Cardiac fibroblast (primary cell): ENCODE data around the gene ANKHD1.
"Not testable (repeated sequence)": the region's sequence is repeated elsewhere in the genome, so short reads cannot be mapped to it uniquely, and the experiment has no call there.

Experiments
- DNase-seq, 2 donors: peaks; one replicate each; pipeline versions ENCODE4 v3.0.0 to v3.0.0-alpha.2; 2010; ENCODE audit warnings: low read depth in 2 of 2
- H3K4me3 ChIP-seq, 2 donors: replicated peaks in 1 of 2; 1 replicate in 1 of 2; 2 replicates in 1 of 2; pipeline ENCODE4 v1.5.1; 2011; ENCODE audit warnings: low read depth in 2 of 2, low read length in 2 of 2, mild to moderate bottlenecking in 2 of 2, moderate library complexity in 1 of 2
- CTCF ChIP-seq: IDR thresholded peaks from one replicate; pipeline ENCODE4 v1.5.1; 2011; ENCODE audit warnings: low read depth, mild to moderate bottlenecking, low read length, inconsistent platforms

The ANKHD1 gene

GRCh38 chr5:140408750-140409241 is 7.2 kb downstream of the ANKHD1 start:
- TF ChIP-seq CTCF = no peak
- no peak for DNase-seq
- no peak overlapping the region for H3K4me3 ChIP-seq

- no peak for DNase-seq
- no peak for TF ChIP-seq CTCF
- H3K4me3 ChIP-seq = no peak overlapping the region
These were observed 11.6 kb downstream of the ANKHD1 start for GRCh38 chr5:140413230-140413629.

- no peak for DNase-seq
- no peak overlapping the region for H3K4me3 ChIP-seq
- no peak for TF ChIP-seq CTCF
These were observed 15.6 kb downstream of the ANKHD1 start for GRCh38 chr5:140417235-140417634.

GRCh38 chr5:140418862-140419520 is 17.4 kb downstream of the ANKHD1 start:
- no peak overlapping the region for H3K4me3 ChIP-seq
- no peak for TF ChIP-seq CTCF
- no peak for DNase-seq

DNA sequence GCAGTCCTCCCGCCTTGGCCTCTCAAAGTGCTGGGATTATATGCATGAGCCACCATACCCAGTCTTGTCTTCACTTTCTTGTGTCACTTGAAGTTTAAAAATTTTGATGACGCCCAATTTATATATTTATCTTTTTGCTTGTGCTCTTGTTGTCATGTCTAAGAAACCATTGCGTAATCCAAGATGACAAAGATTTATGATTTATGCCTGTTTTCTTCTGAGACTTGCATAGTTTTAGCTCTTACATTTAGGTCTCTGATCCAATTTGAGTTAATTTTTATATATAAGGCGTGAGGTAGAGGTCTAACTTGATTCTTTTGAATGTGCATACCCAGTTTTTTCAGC is 18.6 kb downstream of the ANKHD1 start:
- no peak for TF ChIP-seq CTCF
- peak in 1 of 2 donors; percentile 37 for DNase-seq
- H3K4me3 ChIP-seq = no peak overlapping the region

DNA sequence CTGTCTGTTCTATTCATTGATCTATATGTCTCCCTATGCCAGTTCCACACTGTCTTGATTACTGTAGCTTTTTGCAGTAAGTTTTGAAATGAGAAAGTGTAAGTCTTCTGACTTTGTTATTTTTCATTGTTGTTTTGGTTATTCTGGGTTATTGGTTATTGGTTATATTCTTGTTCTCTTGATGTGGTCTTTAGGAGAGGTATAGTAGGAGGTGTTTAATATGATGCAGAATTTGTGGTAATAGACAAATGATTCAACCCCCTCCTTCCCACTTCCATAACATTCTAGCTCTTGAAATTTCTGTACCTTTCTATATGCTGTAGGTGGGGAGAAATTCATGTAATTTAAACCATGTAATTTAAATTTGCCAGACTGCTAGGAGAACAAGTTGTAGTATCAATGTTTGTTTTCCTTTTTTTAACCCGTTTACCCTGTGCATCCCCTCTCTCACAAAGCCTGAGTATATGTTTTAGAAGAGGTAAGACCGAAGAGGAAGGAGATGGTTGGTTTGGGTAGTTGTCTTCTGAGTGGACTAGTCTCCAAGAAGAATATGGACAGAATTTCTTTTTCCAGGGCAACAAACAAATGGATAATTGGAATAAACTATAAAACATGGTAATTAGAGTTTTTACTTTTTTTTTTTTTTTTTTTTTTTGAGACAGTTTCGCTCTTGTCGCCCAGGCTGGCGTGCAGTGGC is 19.2 kb downstream of the ANKHD1 start:
- no peak for TF ChIP-seq CTCF
- no peak overlapping the region for H3K4me3 ChIP-seq

DNA sequence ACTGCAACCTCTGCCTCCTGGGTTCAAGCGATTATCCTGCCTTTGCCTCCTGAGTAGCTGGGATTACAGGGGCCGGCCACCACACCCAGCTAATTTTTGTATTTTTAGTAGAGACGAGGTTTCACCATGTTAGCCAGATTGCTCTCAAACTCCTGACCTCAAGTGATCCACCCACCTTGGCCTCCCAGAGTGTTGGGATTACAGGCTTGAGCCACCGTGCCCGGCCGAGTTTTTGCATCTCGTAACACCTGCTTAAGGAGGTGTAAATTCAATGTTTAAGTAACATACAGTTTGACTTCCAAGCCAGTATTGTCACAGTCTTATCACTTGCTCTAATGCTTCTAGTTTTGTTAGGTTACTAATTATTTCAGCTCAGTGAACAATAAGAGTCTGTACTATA is 19.7 kb downstream of the ANKHD1 start:
- not testable (repeated sequence) for DNase-seq, H3K4me3 ChIP-seq

More for the DNA sequence above, 19.2 kb downstream of the ANKHD1 start:
- DNase-seq = no peak
